ENCODE measurements around the gene FLCN. TPM values are rescaled to one million over a fixed set of nuclear protein-coding genes. Genes with fewer than 3 reads are reported as not detected.

The FLCN gene
- total RNA-seq, 1 donor from 2014 or later, result 46.6 TPM

- no peak overlapping the region for H3K27ac ChIP-seq (replicated peaks)
- H3K9me3 ChIP-seq (replicated peaks), result no peaks in the 10 kb centered on the region
- no peak for TF ChIP-seq CTCF (IDR thresholded peaks at IDR 0.05; ENCODE audit: borderline replicate concordance)
- no peaks in the 10 kb centered on the region for H3K27me3 ChIP-seq (ENCODE audit: low read depth)
- peaks cover 34% of the 10 kb centered on the region for H3K4me1 ChIP-seq
- intact Hi-C loops (cut with micrococcal nuclease), result no loop called here
- H3K4me3 ChIP-seq, result no peak overlapping the region
- DNase-seq, result no peak
- H3K36me3 ChIP-seq, result peaks cover 93% of the 10 kb centered on the region
Observed at GRCh38 chr17:17169396-17169795, 67.6 kb downstream of the FLCN start.

- Histone ChIP-seq H3K4me3 (no peak overlapping the region), H3K27me3 (ENCODE audit: low read depth) (no peaks in the 10 kb centered on the region), H3K4me1 (peaks cover 34% of the 10 kb centered on the region), H3K27ac (replicated peaks) (no peak overlapping the region), H3K36me3 (peaks cover 91% of the 10 kb centered on the region), H3K9me3 (replicated peaks) (no peaks in the 10 kb centered on the region)
- intact Hi-C loops (cut with micrococcal nuclease), result no loop called here
- TF ChIP-seq CTCF (IDR thresholded peaks at IDR 0.05; ENCODE audit: borderline replicate concordance), result no peak
- no peak for DNase-seq
Observed at GRCh38 chr17:17168401-17168800, 68.6 kb downstream of the FLCN start.

- no peak for TF ChIP-seq CTCF (IDR thresholded peaks at IDR 0.05; ENCODE audit: borderline replicate concordance)
- intact Hi-C loops (cut with micrococcal nuclease), result no loop called here
- DNase-seq, result no peak
- Histone ChIP-seq H3K27me3 (ENCODE audit: low read depth) (no peaks in the 10 kb centered on the region), H3K4me3 (no peak overlapping the region), H3K36me3 (peaks cover 91% of the 10 kb centered on the region), H3K9me3 (replicated peaks) (no peaks in the 10 kb centered on the region), H3K27ac (replicated peaks) (no peak overlapping the region), H3K4me1 (peaks cover 30% of the 10 kb centered on the region)
Observed at GRCh38 chr17:17167986-17168385, 69.0 kb downstream of the FLCN start.

DNA sequence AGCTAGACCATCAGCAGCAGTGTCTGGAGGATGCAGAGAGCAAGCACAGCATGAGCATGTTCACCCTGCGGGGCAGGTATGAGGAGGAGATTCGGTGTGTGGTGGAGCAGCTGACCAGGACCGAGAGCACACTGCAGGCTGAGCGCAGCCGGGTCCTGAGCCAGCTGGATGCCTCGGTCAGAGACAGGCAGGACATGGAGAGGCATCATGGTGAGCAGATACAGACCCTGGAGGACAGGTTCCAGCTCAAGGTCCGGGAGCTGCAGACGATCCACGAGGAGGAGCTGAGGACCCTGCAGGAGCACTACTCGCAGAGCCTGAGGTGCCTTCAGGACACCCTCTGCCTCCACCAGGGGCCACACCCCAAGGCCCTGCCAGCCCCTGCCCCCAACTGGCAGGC lies 69.6 kb downstream of the FLCN start:
- Histone ChIP-seq H3K27me3 (ENCODE audit: low read depth) (no peaks in the 10 kb centered on the region), H3K36me3 (peaks cover 91% of the 10 kb centered on the region), H3K9me3 (replicated peaks) (no peaks in the 10 kb centered on the region), H3K4me1 (peaks cover 24% of the 10 kb centered on the region), H3K4me3 (no peak overlapping the region), H3K27ac (replicated peaks) (no peak overlapping the region)
- DNase-seq, result no peak
- intact Hi-C loops (cut with micrococcal nuclease), result no loop called here
- TF ChIP-seq CTCF (IDR thresholded peaks at IDR 0.05; ENCODE audit: borderline replicate concordance), result no peak

DNA sequence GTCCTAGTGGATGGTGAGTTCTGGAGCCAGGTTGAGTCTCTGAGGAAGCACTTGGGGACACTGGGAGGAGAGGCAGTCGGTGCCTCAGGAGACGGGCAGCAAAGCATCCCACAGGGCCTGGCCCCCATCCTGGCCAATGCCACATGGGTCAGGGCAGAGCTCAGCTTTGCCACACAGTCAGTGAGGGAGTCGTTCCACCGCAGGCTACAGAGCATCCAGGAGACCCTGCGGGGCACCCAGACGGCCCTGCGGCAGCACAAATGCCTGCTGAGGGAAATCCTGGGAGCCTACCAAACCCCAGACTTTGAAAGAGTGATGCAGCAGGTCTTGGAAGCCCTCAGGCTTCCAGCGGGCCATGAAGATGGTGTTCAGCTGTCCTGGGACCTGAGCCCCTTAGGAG lies 70.5 kb downstream of the FLCN start:
- DNase-seq, result no peak
- no peak overlapping the region for H3K27ac ChIP-seq (replicated peaks)
- no peaks in the 10 kb centered on the region for H3K27me3 ChIP-seq (ENCODE audit: low read depth)
- H3K9me3 ChIP-seq (replicated peaks), result no peaks in the 10 kb centered on the region
- H3K4me3 ChIP-seq, result no peak overlapping the region
- TF ChIP-seq CTCF (IDR thresholded peaks at IDR 0.05; ENCODE audit: borderline replicate concordance), result no peak
- H3K4me1 ChIP-seq, result peaks cover 24% of the 10 kb centered on the region
- intact Hi-C loops (cut with micrococcal nuclease), result no loop called here
- peaks cover 91% of the 10 kb centered on the region for H3K36me3 ChIP-seq

All from left ventricle myocardium inferior (tissue), 1 donor.